NCI-H345 (cell line): Measurements from ENCODE around the gene ITPA.
A peak's percentile ranks its signal among the peaks of the same experiment; 100 is the strongest.
"Not testable (repeated sequence)": the region's sequence is repeated elsewhere in the genome, so short reads cannot be mapped to it uniquely, and the experiment has no call there.

Experiments used
- DNase-seq: peaks from one replicate; lab custom pipeline; 2025; lab: John Stamatoyannopoulos, UW

The ITPA gene

DNA sequence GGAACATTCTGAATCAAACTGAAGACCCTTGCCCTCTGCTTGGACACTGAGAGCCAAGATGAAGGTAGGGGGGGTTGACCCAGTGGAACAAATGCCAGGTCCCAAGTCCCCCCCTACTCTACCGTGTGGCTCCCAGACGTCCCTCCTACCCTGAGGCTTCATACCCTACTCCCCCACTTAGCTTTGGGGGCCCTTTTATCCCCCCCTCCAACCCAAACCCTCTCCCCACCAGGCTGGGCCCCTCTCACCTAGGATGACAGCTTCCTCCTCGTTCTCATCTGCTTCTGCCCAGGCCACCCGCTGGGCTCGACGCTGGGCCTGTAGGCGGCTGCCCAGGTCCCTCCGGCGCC lies 6.4 kb upstream of the ITPA start:
- peak; percentile 17 for DNase-seq

- DNase-seq: peak; percentile 51
Measured at GRCh38 chr20:3203315-3204123, 5.8 kb upstream of the ITPA start.

GRCh38 chr20:3204124-3204794 lies 5.0 kb upstream of the ITPA start, which contains the start of gene DDRGK1:
Gene DDRGK1, minus strand, starts transcription at chr20:3204682. Its CDS starts 55 bp downstream, at chr20:3204627.
- DNase-seq: peak; percentile 94

- DNase-seq: no peak
Measured at GRCh38 chr20:3208786-3209256, 477 bp upstream of the ITPA start.

GRCh38 chr20:3209946-3210317 lies 634 bp downstream of the ITPA start:
- DNase-seq: no peak

DNA sequence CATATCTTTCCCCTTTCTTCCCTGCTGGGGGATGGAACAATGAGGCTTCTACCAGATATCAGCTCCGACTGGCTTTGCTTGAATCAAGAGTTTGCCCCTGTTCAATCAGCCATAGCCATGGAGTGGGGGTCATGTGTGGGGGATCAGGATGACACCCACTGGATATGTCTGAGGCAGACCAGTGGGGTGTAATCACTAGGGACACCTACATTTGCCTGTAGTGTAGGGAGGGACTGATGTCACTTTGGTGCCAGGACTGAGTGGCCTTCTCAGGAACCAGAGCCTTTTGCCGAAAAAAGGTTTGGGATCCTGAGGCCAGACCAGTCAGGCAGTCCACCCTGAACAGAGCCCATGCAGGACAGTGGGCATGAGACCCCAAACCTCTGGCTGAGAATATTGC lies 1.0 kb downstream of the ITPA start:
- DNase-seq: no peak

- DNase-seq: no peak
Measured at GRCh38 chr20:3213226-3213625, 3.9 kb downstream of the ITPA start.

- not testable (repeated sequence) for DNase-seq
Measured at GRCh38 chr20:3215359-3215917, 6.1 kb downstream of the ITPA start.

GRCh38 chr20:3218307-3218988 lies 9.2 kb downstream of the ITPA start:
- peak; percentile 86 for DNase-seq

- no peak for DNase-seq
Measured at GRCh38 chr20:3221398-3222226, 12.3 kb downstream of the ITPA start.

DNA sequence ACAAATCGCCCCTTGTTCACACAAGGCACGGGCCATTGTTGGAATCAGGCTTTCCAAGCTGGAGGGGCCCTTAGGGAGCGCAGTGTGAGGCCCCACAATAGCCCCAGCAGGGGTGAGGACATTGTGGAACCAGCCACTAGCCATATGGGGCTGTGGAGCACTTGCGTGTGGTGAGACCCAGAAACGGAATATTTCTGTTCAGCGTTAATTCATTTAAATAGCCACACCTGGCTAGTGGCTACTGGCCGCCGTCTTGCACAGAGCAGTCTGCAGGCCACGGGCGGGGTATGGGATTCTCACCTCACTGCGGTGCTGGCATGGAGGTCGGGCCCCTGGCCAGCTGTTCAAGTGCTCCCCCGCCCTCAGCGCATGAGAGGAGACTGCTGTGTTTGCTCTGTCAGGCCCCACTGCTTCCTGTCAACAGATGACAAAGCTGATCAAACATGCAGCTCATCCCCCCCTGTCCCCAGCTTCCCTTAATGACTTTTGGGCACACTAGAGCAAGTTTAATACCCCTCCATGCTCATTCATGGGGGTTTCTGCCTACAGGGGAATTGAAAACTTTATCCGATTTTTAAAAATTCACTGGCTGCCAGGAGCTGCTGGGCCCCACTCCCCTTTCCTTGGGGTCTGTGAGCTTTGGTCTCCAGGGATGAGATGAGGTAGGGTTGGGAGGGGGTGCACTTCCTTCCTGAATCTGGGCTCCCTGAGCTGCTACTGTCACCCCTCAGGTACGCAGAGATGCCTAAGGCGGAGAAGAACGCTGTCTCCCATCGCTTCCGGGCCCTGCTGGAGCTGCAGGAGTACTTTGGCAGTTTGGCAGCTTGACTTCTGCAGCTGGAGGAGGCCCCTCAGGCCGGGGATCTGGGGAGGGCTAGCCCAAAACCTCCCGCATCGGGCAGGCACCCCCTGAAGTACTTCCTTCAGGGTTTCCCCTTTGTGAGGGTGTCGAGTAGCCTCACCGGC lies 13.6 kb downstream of the ITPA start:
- DNase-seq: peak; percentile 99

DNA sequence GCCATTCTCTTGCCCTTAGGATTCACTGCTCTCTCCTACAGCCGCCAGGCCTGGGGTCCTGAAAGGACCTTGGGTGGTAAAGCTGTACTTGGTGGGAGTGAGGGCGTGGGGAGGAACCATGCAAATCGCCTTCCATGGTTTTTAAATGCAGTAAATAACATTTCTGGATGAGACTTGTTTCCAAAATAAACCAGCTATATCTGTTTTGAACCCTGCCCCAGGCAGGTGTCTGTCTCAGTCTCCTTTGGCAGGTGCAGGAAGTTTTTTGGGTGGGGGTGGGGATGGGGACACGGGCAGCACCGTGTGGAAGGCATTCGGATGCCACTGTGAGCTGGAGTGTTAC lies 14.3 kb downstream of the ITPA start:
- DNase-seq: peak; percentile 63

GRCh38 chr20:3223994-3224680 lies 14.8 kb downstream of the ITPA start:
- DNase-seq: peak; percentile 63

- DNase-seq: no peak
Measured at GRCh38 chr20:3224681-3225421, 15.6 kb downstream of the ITPA start.

DNA sequence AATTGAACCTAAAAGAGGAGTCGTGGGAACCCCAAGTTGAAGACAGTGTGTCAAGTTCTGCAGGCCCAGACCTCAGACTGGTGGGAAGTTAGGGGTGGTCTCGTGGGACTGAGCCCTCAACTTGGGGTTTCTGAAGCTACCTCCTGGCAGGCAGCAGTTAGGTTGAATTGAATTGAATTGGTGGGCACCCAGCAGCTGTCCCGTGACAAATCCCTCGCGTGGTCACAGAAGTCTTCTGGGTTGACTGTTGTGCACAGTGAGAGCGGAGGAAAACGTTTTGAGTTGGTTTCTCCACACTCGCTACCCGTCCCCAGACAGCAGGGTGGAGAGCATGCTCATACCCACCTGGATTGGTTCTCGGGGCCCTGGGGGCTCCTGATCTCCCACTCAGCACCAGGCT lies 16.8 kb downstream of the ITPA start:
- DNase-seq: no peak

- DNase-seq: no peak
Measured at GRCh38 chr20:3226864-3227263, 17.6 kb downstream of the ITPA start.

DNA sequence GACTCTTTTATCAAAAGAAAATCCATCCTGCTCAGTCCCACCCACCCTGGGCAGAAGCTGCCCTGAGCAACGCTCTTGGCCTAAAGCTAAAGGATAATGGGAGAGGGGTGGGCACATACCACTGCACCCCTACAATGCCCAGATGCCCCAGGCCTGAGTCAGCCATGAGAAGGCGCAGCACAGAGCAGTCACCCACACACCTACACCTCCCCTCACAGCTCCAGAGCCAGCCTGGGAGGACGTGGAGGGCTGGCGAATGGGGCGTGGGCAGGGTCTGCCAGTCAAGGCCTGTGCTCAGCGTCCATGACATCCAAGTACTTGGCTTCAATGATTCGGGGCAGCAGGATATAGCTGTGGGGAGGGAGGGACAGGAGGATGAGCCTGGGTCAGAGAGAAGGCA lies 18.2 kb downstream of the ITPA start:
- no peak for DNase-seq

DNA sequence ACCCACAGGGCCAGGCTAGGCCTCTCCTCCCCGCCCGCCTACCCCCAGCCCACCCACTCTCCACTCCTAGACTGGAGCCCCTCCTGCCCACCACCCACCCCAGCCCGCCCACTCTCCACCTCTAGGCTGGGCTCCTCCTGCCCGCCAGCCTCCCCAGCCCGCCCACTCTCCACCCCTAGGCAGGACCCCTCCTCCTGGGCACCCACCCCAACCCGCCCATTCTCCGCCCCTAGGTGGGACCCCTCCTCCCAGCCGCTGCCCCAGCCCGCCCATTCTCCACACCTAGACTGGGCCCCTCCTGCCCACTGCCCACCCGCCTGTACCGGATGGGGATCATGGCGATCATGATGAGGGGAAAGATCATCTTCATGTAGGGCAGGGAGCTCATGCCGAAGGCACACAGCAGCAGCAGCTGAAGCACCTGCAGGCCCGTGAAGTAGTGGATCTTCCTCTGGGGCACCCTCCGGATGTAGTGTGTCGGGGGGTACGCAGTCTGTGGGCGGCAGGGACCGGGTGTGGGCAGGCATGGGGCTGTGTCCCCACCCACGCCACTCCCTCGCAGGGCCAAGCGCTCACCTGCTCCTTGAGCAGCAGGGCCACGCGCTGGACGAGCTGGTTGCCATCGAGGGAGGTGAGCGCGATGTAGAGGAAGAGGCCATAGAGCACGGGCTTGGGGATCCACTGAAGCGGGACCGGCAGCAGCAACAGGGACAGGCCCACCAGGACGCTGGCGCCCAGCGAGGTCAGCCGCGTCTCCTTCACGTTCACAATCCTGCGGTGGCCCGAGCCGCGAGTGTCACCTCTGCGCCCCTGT lies 18.8 kb downstream of the ITPA start:
- DNase-seq: no peak

DNA sequence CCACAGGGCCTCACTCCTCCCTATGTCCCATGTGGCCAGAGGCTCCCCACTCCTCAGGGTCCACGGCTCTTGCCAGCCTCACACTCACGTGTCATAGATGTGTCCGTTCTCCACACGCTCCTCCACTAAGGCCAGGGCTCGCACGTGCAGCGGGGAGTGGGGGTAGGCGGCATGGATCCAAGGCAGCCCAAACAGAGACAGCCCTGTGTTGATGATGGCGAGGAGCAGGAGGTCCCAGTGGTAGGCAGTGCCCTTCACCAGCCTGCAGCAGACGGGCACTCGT lies 19.4 kb downstream of the ITPA start:
- no peak for DNase-seq
